Stimulated activated naive CD8-positive, alpha-beta T cell treated with anti-CD3 and anti-CD28 coated beads, Interleukin-15, amount 100 ng/mL, for 72 hours (primary cell): ENCODE measurements around the gene ATP5F1D.
A peak's percentile ranks its signal among the peaks of the same experiment; 100 is the strongest.
"Not testable (repeated sequence)": the region's sequence is repeated elsewhere in the genome, so short reads cannot be mapped to it uniquely, and the experiment has no call there.

Experiments used
- ATAC-seq: fragments of 150-1000 bp; cut with Tn5 transposase; 2 replicates; pipeline ENCODE4 v1.10.0; 2021; ENCODE audit warnings: mild to moderate bottlenecking, moderate library complexity
- DNase-seq, 2 donors: peaks; one replicate each; pipeline ENCODE4 v3.0.0; 2021 to 2022
- H3K27ac Mint-ChIP-seq, 2 donors: one replicate each; pipeline ENCODE4 v1.8.0; 2022; ENCODE audit warnings: mild to moderate bottlenecking in 2 of 2, mixed read lengths in 2 of 2, moderate library complexity in 2 of 2
- H3K27me3 Mint-ChIP-seq: one replicate; pipeline ENCODE4 v1.8.0; 2022; ENCODE audit warnings: mixed read lengths
- H3K4me1 Mint-ChIP-seq: one replicate; pipeline ENCODE4 v1.8.0; 2022; ENCODE audit warnings: mild to moderate bottlenecking, mixed read lengths
- H3K4me3 Mint-ChIP-seq, 2 donors: one replicate each; pipeline ENCODE4 v1.8.0; 2022; ENCODE audit warnings: mild to moderate bottlenecking in 2 of 2, mixed read lengths in 2 of 2, moderate library complexity in 1 of 2
- H3K9me3 Mint-ChIP-seq, 2 donors: one replicate each; pipeline ENCODE4 v1.8.0; 2022; ENCODE audit warnings: mixed read lengths in 2 of 2

The ATP5F1D gene

GRCh38 chr19:1236576-1236975 is 5.0 kb upstream of the ATP5F1D start:
- ATAC-seq (no peak), DNase-seq (no peak)
- H3K27me3 Mint-ChIP-seq, result peaks cover 30% of the 10 kb centered on the region
- peaks cover 41% of the 10 kb centered on the region for H3K4me1 Mint-ChIP-seq
- H3K4me3 Mint-ChIP-seq, result peak overlapping the region; percentile 69 to 73
- H3K27ac Mint-ChIP-seq, result no peak overlapping the region
- H3K9me3 Mint-ChIP-seq, result no peaks in the 10 kb centered on the region

- Mint-ChIP-seq H3K27ac (no peak overlapping the region), H3K4me1 (peaks cover 37% of the 10 kb centered on the region), H3K4me3 (peak overlapping the region; percentile 69 to 70), H3K27me3 (peaks cover 30% of the 10 kb centered on the region), H3K9me3 (no peaks in the 10 kb centered on the region)
- no peak for ATAC-seq
- no peak for DNase-seq
Measured at GRCh38 chr19:1237027-1237659, 4.4 kb upstream of the ATP5F1D start.

DNA sequence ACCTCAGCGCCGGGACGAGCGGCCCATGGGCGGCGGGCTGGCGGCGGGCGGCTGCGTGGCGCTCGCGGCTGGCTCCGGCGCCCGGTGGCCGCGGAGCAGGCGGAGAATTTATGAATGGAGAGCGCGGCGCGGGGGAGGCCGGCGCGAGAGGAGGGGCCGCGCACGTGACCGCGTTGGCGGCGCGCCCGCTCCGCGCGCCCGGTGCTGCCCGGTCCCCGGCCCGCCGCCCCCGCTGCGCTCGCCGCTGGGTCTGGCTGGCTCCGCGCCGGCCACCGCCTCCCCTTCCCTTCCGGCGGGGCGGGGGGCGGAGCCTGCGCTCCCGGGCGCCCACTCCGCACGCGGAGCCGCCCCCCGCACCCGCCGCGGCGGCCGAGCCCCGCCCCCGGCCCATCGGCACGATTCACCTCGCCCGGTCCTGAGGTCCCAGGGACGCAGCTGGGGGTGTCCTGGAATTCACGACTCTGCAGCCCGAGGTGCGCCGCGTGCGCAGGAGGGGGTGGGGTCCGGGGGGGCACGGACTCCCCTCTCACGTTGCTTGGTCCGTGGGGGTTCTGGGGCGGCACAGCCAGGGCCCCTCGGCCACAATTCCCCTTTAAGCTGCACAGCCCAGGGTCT is 3.7 kb upstream of the ATP5F1D start, which contains the start of gene CBARP:
Gene CBARP, minus strand, starts transcription at position 252 of the 615 bp plus-strand sequence. CDS start 1,905 bp downstream, outside the sequence.
- DNase-seq (no peak), ATAC-seq (no peak)
- peaks cover 30% of the 10 kb centered on the region for H3K27me3 Mint-ChIP-seq
- peaks cover 39% of the 10 kb centered on the region for H3K4me1 Mint-ChIP-seq
- H3K9me3 Mint-ChIP-seq, result no peaks in the 10 kb centered on the region
- H3K4me3 Mint-ChIP-seq, result peak within 1 kb of the TSS; percentile 69 to 90
- H3K27ac Mint-ChIP-seq, result no peak within 1 kb of the TSS

- ATAC-seq, result no peak
- no peak overlapping the region for H3K27ac Mint-ChIP-seq
- DNase-seq, result no peak
- peaks cover 30% of the 10 kb centered on the region for H3K27me3 Mint-ChIP-seq
- peaks cover 47% of the 10 kb centered on the region for H3K4me1 Mint-ChIP-seq
- H3K9me3 Mint-ChIP-seq, result no peaks in the 10 kb centered on the region
- peak overlapping the region; percentile 68 to 90 for H3K4me3 Mint-ChIP-seq
Measured at GRCh38 chr19:1238369-1239303, 2.9 kb upstream of the ATP5F1D start.

GRCh38 chr19:1239420-1239795 is 2.1 kb upstream of the ATP5F1D start:
- no peaks in the 10 kb centered on the region for H3K9me3 Mint-ChIP-seq
- H3K27me3 Mint-ChIP-seq, result peaks cover 30% of the 10 kb centered on the region
- no peak for ATAC-seq
- H3K4me1 Mint-ChIP-seq, result peaks cover 53% of the 10 kb centered on the region
- H3K4me3 Mint-ChIP-seq, result peak overlapping the region; percentile 68 to 90
- DNase-seq, result no peak
- H3K27ac Mint-ChIP-seq, result peak overlapping the region in 1 of 2 donors; percentile 48

DNA sequence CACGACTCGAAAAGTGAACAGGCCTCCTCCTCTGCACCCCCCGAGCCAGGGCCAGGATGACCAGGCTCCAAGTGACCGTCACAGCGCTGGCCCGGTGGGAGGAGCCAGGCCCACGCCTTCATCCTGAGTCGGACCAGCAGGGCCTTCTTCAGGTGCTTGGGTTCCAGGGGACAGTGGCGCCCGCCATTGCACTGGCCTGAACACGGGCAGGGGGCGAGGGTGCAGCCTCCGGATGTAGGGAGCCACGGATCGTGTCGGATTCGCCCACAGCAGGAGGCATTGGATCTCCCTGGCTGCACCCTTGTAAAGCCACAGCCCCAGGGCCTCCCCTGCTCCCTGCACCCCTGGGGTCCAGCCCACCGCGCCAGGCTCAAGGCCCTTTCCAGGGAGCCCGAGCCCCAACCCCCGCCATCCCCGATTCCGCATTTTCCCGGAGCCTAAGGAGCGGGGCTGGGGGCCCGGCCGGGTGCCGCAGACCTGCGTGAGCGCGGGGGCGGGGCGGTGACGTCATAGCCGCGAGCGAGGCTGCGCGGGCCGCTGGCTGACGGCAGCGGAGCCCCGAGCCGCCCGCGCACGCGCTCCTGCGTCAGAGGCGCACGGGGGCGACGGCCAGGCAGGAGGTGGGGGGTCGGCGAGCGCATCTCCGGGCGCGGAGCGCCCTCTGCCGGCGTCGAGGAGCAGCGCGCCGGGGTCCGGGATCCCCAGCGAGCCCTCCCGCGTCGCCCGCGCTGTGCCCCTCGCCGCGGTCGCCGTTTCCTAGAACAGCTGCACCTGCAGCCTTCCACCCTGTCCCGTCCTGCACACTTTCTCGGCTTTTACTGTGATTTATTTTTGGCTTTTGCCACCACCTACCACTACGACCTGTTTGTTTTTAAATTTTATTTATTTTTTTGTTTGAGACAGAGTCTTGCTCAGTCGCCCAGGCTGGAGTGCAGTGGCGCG is 1.5 kb upstream of the ATP5F1D start:
- peak overlapping the region; percentile 76 to 90 for H3K4me3 Mint-ChIP-seq
- H3K9me3 Mint-ChIP-seq, result no peaks in the 10 kb centered on the region
- peaks cover 59% of the 10 kb centered on the region for H3K4me1 Mint-ChIP-seq
- H3K27ac Mint-ChIP-seq, result no peak overlapping the region
- ATAC-seq (peak; percentile 73), DNase-seq (peak; percentile 94 to 96)
- H3K27me3 Mint-ChIP-seq, result peaks cover 30% of the 10 kb centered on the region

GRCh38 chr19:1240925-1241324 is 626 bp upstream of the ATP5F1D start:
- H3K9me3 Mint-ChIP-seq, result no peaks in the 10 kb centered on the region
- H3K4me1 Mint-ChIP-seq, result peaks cover 64% of the 10 kb centered on the region
- peak overlapping the region; percentile 82 to 90 for H3K4me3 Mint-ChIP-seq
- no peak overlapping the region for H3K27ac Mint-ChIP-seq
- peaks cover 25% of the 10 kb centered on the region for H3K27me3 Mint-ChIP-seq
- ATAC-seq (no peak), DNase-seq (no peak)

- Mint-ChIP-seq H3K4me3 (peak overlapping the region; percentile 75 to 82), H3K27me3 (peaks cover 5% of the 10 kb centered on the region), H3K9me3 (no peaks in the 10 kb centered on the region), H3K4me1 (peaks cover 54% of the 10 kb centered on the region), H3K27ac (peak overlapping the region in 1 of 2 donors; percentile 81)
- ATAC-seq, result peak; percentile 52
- peak; percentile 87 to 89 for DNase-seq
Measured at GRCh38 chr19:1243768-1244692, 2.5 kb downstream of the ATP5F1D start.

GRCh38 chr19:1244693-1245451 is 3.3 kb downstream of the ATP5F1D start:
- ATAC-seq (no peak), DNase-seq (no peak)
- H3K27me3 Mint-ChIP-seq, result no peaks in the 10 kb centered on the region
- H3K9me3 Mint-ChIP-seq, result no peaks in the 10 kb centered on the region
- peak overlapping the region in 1 of 2 donors; percentile 81 for H3K27ac Mint-ChIP-seq
- H3K4me1 Mint-ChIP-seq, result peaks cover 45% of the 10 kb centered on the region
- H3K4me3 Mint-ChIP-seq, result peak overlapping the region; percentile 75 to 82

DNA sequence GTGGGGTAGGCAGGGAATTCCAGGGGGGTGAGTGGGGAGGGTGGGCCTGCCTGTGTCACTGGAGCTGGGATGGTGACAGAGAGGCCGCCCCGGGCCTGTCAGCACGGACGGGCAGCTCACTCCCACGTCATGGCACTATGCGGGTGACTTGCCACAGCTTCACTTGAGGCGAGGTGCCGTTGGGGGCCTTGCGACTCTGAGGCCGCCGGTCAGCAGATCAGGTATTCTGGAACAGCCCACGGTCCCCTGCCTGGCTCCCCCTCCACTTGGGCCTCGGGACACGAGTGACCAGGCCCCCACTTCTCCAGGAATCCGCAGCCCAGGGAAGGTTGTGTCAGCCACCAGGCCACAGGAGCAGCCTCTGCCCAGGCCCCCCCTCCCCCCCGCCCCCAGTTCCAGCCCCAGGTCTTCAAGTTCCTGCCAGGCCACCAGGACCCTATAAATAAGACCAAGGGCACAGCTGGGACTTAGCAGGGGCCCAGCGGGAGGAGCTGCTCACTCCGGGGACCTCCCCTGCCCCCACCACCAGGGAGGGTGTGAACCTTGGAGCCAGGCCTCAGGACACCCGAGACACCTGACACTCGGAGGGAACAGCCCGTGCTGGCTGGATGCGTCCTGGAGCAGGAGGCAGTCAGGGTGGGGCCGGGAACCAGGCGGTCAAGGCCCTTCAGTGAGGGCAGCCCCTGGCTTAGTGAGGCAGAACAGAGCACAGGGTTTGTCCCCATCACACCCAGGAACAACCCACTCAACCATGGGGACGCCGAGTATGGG is 4.1 kb downstream of the ATP5F1D start:
- Mint-ChIP-seq H3K27me3 (no peaks in the 10 kb centered on the region), H3K4me3 (no peak overlapping the region), H3K4me1 (peaks cover 43% of the 10 kb centered on the region), H3K27ac (no peak overlapping the region), H3K9me3 (no peaks in the 10 kb centered on the region)
- ATAC-seq (no peak), DNase-seq (no peak)

GRCh38 chr19:1246265-1247087 is 4.9 kb downstream of the ATP5F1D start:
- H3K27ac Mint-ChIP-seq, result not testable (repeated sequence)
- H3K4me1 Mint-ChIP-seq, result peaks cover 36% of the 10 kb centered on the region

DNA sequence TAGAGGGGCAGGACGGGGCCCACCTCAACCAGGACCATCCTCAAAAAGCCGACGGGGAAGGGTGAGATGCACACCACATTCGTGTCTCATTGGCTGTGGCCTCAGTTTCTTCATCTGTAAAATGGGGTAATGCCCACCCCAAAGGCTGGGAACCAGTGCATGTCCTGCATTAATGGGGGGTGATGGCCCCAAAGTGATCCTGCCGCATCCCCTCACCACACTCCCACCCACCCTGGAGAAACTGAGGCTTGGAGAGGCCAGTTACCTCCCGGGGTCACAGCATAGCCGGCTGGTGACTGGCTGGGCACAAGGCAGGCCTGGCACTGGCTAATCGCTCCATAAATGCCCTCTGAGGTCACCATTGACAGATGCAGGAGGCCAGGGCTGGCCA is 6.2 kb downstream of the ATP5F1D start:
- Mint-ChIP-seq H3K27ac (no peak overlapping the region), H3K9me3 (no peaks in the 10 kb centered on the region), H3K4me3 (peak overlapping the region in 1 of 2 donors; percentile 35), H3K4me1 (peaks cover 26% of the 10 kb centered on the region), H3K27me3 (no peaks in the 10 kb centered on the region)
- no peak for DNase-seq
- ATAC-seq, result no peak

More at GRCh38 chr19:1246265-1247087, 4.9 kb downstream of the ATP5F1D start:
- H3K9me3 Mint-ChIP-seq, ATAC-seq, H3K4me3 Mint-ChIP-seq, H3K27me3 Mint-ChIP-seq, DNase-seq: not testable (repeated sequence)
